HG02623 (cell line): ENCODE measurements around the gene RRAGB.
A peak's percentile ranks its signal among the peaks of the same experiment; 100 is the strongest.
"Not testable (repeated sequence)": the region's sequence is repeated elsewhere in the genome, so short reads cannot be mapped to it uniquely, and the experiment has no call there.

ENCODE experiments used
- ATAC-seq: cut with Tn5 transposase; IDR thresholded peaks from one replicate; pipeline ENCODE4 v1.9.1; 2021; ENCODE audit warnings: moderate library complexity; ENCODE audit not compliant: unreplicated experiment

Gene RRAGB

GRCh38 chrX:55717521-55718497 is at the start of gene RRAGB:
RRAGB (plus strand) TSS chrX:55717749; CDS start chrX:55718328, 579 bp downstream.
- ATAC-seq: peak; percentile 98

- ATAC-seq: no peak
Observed at GRCh38 chrX:55668084-55668483, 49.5 kb upstream of the RRAGB start.

- not testable (repeated sequence) for ATAC-seq
Observed at GRCh38 chrX:55688579-55688978, 29.0 kb upstream of the RRAGB start.

- no peak for ATAC-seq
Observed at GRCh38 chrX:55695227-55696018, 22.1 kb upstream of the RRAGB start.

GRCh38 chrX:55697381-55697780 is 20.2 kb upstream of the RRAGB start:
- ATAC-seq: no peak

GRCh38 chrX:55702671-55703070 is 14.9 kb upstream of the RRAGB start:
- ATAC-seq: no peak

GRCh38 chrX:55703436-55703835 is 14.1 kb upstream of the RRAGB start:
- not testable (repeated sequence) for ATAC-seq

GRCh38 chrX:55705066-55705465 is 12.5 kb upstream of the RRAGB start:
- ATAC-seq: not testable (repeated sequence)

GRCh38 chrX:55709735-55710134 is 7.8 kb upstream of the RRAGB start:
- no peak for ATAC-seq

- no peak for ATAC-seq
Observed at GRCh38 chrX:55710701-55711100, 6.8 kb upstream of the RRAGB start.

GRCh38 chrX:55713631-55714030 is 3.9 kb upstream of the RRAGB start:
- ATAC-seq: no peak

- no peak for ATAC-seq
Observed at GRCh38 chrX:55714161-55714560, 3.4 kb upstream of the RRAGB start.

- no peak for ATAC-seq
Observed at GRCh38 chrX:55715847-55716246, 1.7 kb upstream of the RRAGB start.

- ATAC-seq: no peak
Observed at GRCh38 chrX:55716937-55717336, 612 bp upstream of the RRAGB start.

- no peak for ATAC-seq
Observed at GRCh38 chrX:55731826-55732225, 14.3 kb downstream of the RRAGB start.

GRCh38 chrX:55738969-55739368 is 21.4 kb downstream of the RRAGB start:
- no peak for ATAC-seq

- ATAC-seq: no peak
Observed at GRCh38 chrX:55742649-55743048, 25.1 kb downstream of the RRAGB start.

GRCh38 chrX:55748463-55748862 is 30.9 kb downstream of the RRAGB start:
- ATAC-seq: not testable (repeated sequence)

- ATAC-seq: no peak
Observed at GRCh38 chrX:55750256-55750655, 32.7 kb downstream of the RRAGB start.

- peak; percentile 95 for ATAC-seq
Observed at GRCh38 chrX:55754861-55755294, 37.3 kb downstream of the RRAGB start.

GRCh38 chrX:55758033-55758432 is 40.5 kb downstream of the RRAGB start:
- no peak for ATAC-seq

- no peak for ATAC-seq
Observed at GRCh38 chrX:55759478-55759877, 41.9 kb downstream of the RRAGB start.
